Thyroid gland (tissue), 4 donors: Measurements from ENCODE around the gene SLC4A3.

Experiments used
- POLR2A ChIP-seq, 2 donors: fragments of 450-650 bp; IDR thresholded peaks; one replicate each; pipeline ENCODE4 v1.6.1; 2017; ENCODE audit warnings: antibody characterized with exemption in 2 of 2, mild to moderate bottlenecking in 2 of 2, moderate library complexity in 1 of 2
- TF ChIP-seq, protein P1 (sequence below), 6 experiments: fragments of 200-600 bp in 3 of 6; fragments of 450-650 bp in 3 of 6; sonication (generic) in 3 of 6; IDR thresholded peaks; one replicate each; pipeline ENCODE4 v1.5.1; 2016 to 2019; ENCODE audit warnings: antibody characterized with exemption in 6 of 6, mild to moderate bottlenecking in 2 of 6, inconsistent platforms in 1 of 6, moderate library complexity in 1 of 6

- TF ChIP-seq, protein P1, sequence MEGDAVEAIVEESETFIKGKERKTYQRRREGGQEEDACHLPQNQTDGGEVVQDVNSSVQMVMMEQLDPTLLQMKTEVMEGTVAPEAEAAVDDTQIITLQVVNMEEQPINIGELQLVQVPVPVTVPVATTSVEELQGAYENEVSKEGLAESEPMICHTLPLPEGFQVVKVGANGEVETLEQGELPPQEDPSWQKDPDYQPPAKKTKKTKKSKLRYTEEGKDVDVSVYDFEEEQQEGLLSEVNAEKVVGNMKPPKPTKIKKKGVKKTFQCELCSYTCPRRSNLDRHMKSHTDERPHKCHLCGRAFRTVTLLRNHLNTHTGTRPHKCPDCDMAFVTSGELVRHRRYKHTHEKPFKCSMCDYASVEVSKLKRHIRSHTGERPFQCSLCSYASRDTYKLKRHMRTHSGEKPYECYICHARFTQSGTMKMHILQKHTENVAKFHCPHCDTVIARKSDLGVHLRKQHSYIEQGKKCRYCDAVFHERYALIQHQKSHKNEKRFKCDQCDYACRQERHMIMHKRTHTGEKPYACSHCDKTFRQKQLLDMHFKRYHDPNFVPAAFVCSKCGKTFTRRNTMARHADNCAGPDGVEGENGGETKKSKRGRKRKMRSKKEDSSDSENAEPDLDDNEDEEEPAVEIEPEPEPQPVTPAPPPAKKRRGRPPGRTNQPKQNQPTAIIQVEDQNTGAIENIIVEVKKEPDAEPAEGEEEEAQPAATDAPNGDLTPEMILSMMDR (IDR thresholded peaks at IDR 0.05), result no peak
- TF ChIP-seq POLR2A (IDR thresholded peaks at IDR 0.05), result no peak
These were observed at the start of gene SLC4A3 for GRCh38 chr2:219627103-219628100.
